GM19328 (cell line): ENCODE measurements around the gene SERPIND1.
"Not testable (repeated sequence)": the region's sequence is repeated elsewhere in the genome, so short reads cannot be mapped to it uniquely, and the experiment has no call there.

Experiments
- ATAC-seq: cut with Tn5 transposase; IDR thresholded peaks from one replicate; pipeline ENCODE4 v1.9.1; 2021; ENCODE audit warnings: mild to moderate bottlenecking, moderate library complexity; ENCODE audit not compliant: unreplicated experiment

The SERPIND1 gene

GRCh38 chr22:20811171-20811570 lies 37.3 kb downstream of the SERPIND1 start:
- ATAC-seq: no peak

GRCh38 chr22:20811971-20812660 lies 38.2 kb downstream of the SERPIND1 start:
- no peak for ATAC-seq

GRCh38 chr22:20813056-20813455 lies 39.1 kb downstream of the SERPIND1 start:
- ATAC-seq: no peak

GRCh38 chr22:20814221-20814808 lies 40.4 kb downstream of the SERPIND1 start:
- no peak for ATAC-seq

GRCh38 chr22:20815477-20816050 lies 41.7 kb downstream of the SERPIND1 start:
- ATAC-seq: no peak

GRCh38 chr22:20816559-20816958 lies 42.6 kb downstream of the SERPIND1 start:
- ATAC-seq: no peak

GRCh38 chr22:20818471-20818870 lies 44.6 kb downstream of the SERPIND1 start:
- ATAC-seq: no peak

- no peak for ATAC-seq
Measured at GRCh38 chr22:20819471-20819870, 45.6 kb downstream of the SERPIND1 start.

- not testable (repeated sequence) for ATAC-seq
Measured at GRCh38 chr22:20821717-20822239, 47.9 kb downstream of the SERPIND1 start.

GRCh38 chr22:20822240-20822639 lies 48.3 kb downstream of the SERPIND1 start:
- ATAC-seq: no peak

- ATAC-seq: no peak
Measured at GRCh38 chr22:20823264-20823663, 49.4 kb downstream of the SERPIND1 start.

- not testable (repeated sequence) for ATAC-seq
Measured at GRCh38 chr22:20825216-20825615, 51.3 kb downstream of the SERPIND1 start.

- no peak for ATAC-seq
Measured at GRCh38 chr22:20825624-20826023, 51.7 kb downstream of the SERPIND1 start.

- not testable (repeated sequence) for ATAC-seq
Measured at GRCh38 chr22:20826373-20827152, 52.6 kb downstream of the SERPIND1 start.

GRCh38 chr22:20829491-20830134 lies 55.7 kb downstream of the SERPIND1 start:
- ATAC-seq: no peak

- ATAC-seq: no peak
Measured at GRCh38 chr22:20833225-20833665, 59.3 kb downstream of the SERPIND1 start.

GRCh38 chr22:20834206-20834605 lies 60.3 kb downstream of the SERPIND1 start:
- no peak for ATAC-seq

- no peak for ATAC-seq
Measured at GRCh38 chr22:20834725-20835124, 60.8 kb downstream of the SERPIND1 start.
